Motor neuron (in vitro differentiated cells): Measurements from ENCODE around the gene HBE1. TPM values are rescaled to one million over a fixed set of nuclear protein-coding genes. Genes with fewer than 3 reads are reported as not detected.
A peak's percentile ranks its signal among the peaks of the same experiment; 100 is the strongest.
"Not testable (repeated sequence)": the region's sequence is repeated elsewhere in the genome, so short reads cannot be mapped to it uniquely, and the experiment has no call there.

ENCODE experiments used
- ATAC-seq, 8 experiments: fragments of 200-7000 bp; cut with Tn5 transposase; replicated peaks in 6 of 8; 2 replicates each; pipeline ENCODE4 v1.8.0; 2021; ENCODE audit warnings: mild to moderate bottlenecking in 8 of 8, moderate library complexity in 8 of 8
- H3K27ac ChIP-seq, 2 donors: fragments of 250-450 bp; sonication (Bioruptor Pico); 2 replicates each; pipeline ENCODE4 v1.9.0; 2021; ENCODE audit warnings: antibody characterized with exemption in 2 of 2, mild to moderate bottlenecking in 2 of 2, moderate library complexity in 1 of 2
- H3K4me1 ChIP-seq, 2 donors: fragments of 250-450 bp; sonication (Bioruptor Pico); replicated peaks in 1 of 2; 2 replicates each; pipeline ENCODE4 v1.6.1; 2021; ENCODE audit warnings: antibody characterized with exemption in 2 of 2, mild to moderate bottlenecking in 2 of 2, moderate library complexity in 1 of 2
- H3K4me3 ChIP-seq, 5 donors: fragments of 250-450 bp; sonication (Bioruptor Pico); 2 replicates each; pipeline ENCODE4 v1.9.0; 2021; ENCODE audit warnings: antibody characterized with exemption in 5 of 5, mild to moderate bottlenecking in 5 of 5, moderate library complexity in 4 of 5
- WGBS, 10 experiments: fragments of 450-650 bp; shearing (Covaris generic); methylation state at CpG; one replicate each; pipeline ENCODE4 v1.0.0; 2022; 5-methylcytosine and 5-hydroxymethylcytosine counted together
- in situ Hi-C, 9 experiments: fragments of 400-800 bp; cut with MboI; loops; one replicate each; pipeline ENCODE4 v1.15.0; 2021; ENCODE audit warnings: low sequenced_read_pairs in 9 of 9, low pct_unique_long_range_greater_than_20kb in 2 of 9; ENCODE audit not compliant: unreplicated experiment in 9 of 9
- total RNA-seq, 8 experiments: library from RNA; unstranded; fragments of 300-600 nt; gene quantifications; 2 replicates each; pipeline versions ENCODE4 v1.2.3 to v1.2.4, GENCODE V29; 2022

Gene HBE1
- total RNA-seq: under 1 TPM in 1 of 8 experiments, not detected in 7; 0.50 TPM

DNA sequence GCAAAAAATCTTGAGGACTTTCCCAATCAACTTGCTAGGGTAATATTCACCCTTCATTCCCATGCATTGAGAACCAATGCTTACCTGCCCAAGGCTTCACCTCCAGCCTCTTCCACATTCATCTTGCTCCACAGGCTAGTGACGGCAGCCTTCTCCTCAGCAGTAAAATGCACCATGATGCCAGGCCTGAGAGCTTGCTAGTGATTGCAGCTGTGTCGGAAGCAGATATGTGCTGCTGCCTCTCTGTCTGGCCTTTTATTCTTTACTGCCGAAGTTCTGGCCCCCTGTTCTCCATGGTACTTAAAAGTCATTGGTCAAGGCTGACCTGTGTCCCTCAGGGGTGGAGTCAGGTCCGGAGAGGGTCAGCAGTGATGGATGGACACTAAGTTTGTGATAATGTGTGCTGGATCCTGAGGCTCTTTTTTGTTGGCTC is at the start of gene HBE1:
Gene HBE1, minus strand, starts transcription at position 231 of the 433 bp plus-strand sequence. Its CDS starts 55 bp downstream, at position 176.
- Histone ChIP-seq H3K27ac (no peak within 1 kb of the TSS), H3K4me3 (no peak within 1 kb of the TSS), H3K4me1 (no peaks in the 10 kb centered on the region)
- in situ Hi-C loops: no loop called here
- 0 to 82% (median 58%) methylated on average over 1 to 4 of the region's 4 CpGs for WGBS, 10 experiments
- no peak for ATAC-seq

DNA sequence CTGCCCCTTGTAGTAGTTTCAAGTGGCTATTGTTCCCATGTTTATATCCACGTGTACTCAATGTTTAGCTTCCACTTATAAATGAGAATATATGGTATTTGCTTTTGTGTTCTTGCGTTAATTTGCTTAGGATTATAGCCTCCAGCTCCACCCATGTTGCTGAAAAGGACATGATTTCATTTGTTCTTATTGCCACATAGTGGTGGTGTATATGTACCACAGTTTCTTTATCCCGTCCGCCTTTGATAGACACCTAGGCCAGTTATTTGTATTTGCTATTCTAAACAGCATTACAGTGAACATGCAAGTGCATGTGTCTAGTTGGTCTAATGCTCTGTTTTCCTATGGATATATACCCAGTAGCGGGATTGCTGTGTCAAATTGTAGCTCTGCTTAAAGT is 47.5 kb upstream of the HBE1 start:
- in situ Hi-C loops: no loop called here
- ATAC-seq: peak in 2 of 8 experiments; percentile 41 to 70
- no peaks in the 10 kb centered on the region for H3K4me1 ChIP-seq
- WGBS, 10 experiments: 33 to 100% (median 77%) methylated on average over 1 to 5 of the region's 5 CpGs
- no peak overlapping the region for H3K4me3 ChIP-seq
- no peak overlapping the region for H3K27ac ChIP-seq

DNA sequence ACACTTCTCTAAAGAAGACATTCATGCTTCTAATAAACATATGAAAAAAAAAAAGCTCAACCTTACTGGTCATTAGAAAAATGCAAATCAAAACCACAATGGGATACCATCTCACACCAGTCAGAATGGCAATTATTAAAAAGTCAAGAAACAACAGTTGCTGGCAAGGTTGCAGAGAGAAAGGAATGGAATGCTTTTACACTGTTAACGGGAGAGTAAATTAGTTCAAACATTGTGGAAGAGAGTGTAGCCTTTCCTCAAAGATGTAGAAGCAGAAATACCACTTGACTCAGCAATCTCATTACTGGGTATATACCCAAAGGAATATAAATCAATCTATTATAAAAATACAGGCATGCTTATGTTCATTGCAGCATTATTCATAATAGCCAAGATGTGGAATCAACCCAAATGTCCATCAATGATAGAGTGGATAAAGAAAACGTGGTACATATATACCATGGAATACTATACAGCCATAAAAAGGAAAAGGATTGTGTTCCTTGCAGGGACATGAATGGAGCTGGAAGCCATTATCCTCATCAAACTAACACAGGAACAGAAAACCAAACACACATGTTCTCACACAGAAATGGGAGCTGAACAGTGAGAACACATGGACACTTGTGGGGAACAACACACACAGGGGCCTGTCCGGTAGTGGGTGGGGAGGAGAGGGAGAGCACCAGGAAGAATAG is 43.7 kb upstream of the HBE1 start:
- H3K4me3 ChIP-seq, in situ Hi-C loops, H3K4me1 ChIP-seq, ATAC-seq, H3K27ac ChIP-seq: not testable (repeated sequence)
- WGBS, 10 experiments: 31 to 90% (median 73%) methylated on average over 2 to 3 of the region's 3 CpGs; no CpG with 5 or more reads in 1 of the 10 experiments

DNA sequence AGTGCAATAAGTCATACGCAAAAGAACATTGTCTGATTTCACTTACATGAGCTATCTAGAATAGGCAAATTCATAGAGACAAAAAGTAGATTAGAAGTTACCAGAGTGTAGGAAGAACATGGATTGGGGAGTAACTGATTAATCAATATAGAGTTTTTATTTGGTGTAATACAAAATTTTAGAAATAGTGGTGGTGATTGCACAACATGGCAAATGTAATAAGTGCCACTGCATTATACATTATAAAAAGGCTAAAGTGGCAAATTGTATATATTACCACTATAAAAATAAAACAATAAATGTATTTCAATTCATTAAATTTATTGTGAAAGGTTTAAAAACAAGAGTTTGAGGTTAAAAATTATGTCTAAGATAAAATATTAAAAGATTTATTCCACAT is 40.7 kb upstream of the HBE1 start:
- no peak overlapping the region for H3K4me3 ChIP-seq
- H3K27ac ChIP-seq: no peak overlapping the region
- in situ Hi-C loops: no loop called here
- H3K4me1 ChIP-seq: no peaks in the 10 kb centered on the region
- 78 to 100% (median 90%) methylated on average over 1 of the region's 1 CpG; no CpG with 5 or more reads in 2 of the 10 experiments for WGBS, 10 experiments
- no peak for ATAC-seq

DNA sequence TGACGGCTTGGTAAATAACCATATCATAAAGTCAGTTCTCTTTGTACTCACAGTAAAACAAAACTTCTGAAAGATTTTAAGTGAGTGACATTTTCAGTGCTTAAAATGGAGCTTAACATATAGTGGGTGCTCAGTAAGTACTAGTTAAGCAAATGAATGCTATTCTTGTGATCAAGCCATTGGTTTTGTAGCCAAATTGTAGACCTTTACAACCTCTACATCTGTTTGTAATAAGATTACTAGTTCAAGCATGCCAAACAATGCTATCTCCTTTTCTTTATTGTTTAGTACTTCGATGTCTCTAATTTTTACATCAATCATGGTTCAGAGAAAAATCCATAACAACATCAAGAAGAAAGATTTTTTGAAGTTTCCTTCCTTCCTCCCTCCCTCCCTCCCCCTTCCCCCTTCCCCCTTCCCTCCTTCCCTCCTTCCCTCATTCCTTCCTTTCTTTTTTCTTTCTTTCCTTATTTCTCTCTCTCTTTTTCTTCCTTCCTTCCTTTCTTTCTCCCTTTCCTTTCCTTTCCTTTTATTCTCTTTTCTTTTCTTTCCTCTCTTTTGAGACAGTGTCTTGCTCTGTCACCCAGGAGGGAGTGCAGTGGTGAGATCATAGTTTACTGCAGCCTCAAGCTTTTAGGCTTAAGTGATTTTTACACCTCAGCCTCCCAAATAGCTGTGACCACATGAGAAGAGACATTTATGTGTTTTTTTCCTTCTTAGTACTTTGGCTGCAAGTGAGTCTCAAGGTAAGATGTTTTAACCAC is 37.7 kb upstream of the HBE1 start:
- H3K4me1 ChIP-seq: no peaks in the 10 kb centered on the region
- no peak for ATAC-seq
- WGBS, 10 experiments: 50 to 100% (median 79%) methylated on average over 1 to 2 of the region's 2 CpGs
- in situ Hi-C loops: no loop called here
- no peak overlapping the region for H3K4me3 ChIP-seq
- H3K27ac ChIP-seq: no peak overlapping the region

DNA sequence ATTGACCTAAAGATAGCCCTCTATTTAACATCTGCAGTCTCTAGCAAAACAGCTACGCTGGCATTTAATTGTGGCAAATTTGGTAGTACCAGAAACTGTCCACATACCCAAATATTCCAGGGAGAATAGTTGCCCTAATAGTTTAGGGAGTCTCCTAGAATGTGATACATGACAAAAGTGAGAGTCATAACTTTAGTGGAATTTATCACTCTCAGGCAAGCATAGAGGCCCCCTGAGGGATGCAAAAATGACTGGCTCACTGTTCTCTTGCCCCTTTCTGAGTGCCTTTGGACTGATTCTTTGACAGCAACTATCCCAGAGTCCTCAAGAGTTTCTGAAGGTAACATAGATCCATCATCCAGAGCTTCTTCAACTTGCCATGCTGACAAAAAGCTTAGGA is 34.3 kb upstream of the HBE1 start:
- Histone ChIP-seq H3K4me3 (no peak overlapping the region), H3K4me1 (no peaks in the 10 kb centered on the region), H3K27ac (no peak overlapping the region)
- WGBS, 10 experiments: 67 to 100% (median 100%) methylated on average over 1 of the region's 1 CpG; no CpG with 5 or more reads in 5 of the 10 experiments
- in situ Hi-C loops: no loop called here
- ATAC-seq: no peak

DNA sequence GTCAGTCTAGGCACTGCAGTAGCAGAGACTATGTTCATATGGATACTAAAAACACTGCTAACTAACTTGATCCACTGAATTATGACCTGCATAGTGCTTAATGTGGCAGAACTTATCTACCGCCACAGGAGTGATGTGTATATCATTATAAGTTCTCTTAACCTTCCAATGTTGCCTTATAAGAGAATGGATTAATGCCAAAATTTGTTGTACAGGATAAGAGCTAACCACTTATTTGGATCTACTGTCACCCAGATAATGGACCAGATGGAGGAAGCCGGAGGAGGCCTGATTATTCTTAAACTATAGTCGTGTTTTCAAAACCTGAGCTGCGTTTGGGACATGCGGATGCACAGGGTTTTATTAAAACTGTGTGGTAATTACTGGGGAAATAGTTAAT is 33.9 kb upstream of the HBE1 start:
- 70 to 100% (median 90%) methylated on average over 2 to 4 of the region's 5 CpGs; no CpG with 5 or more reads in 1 of the 10 experiments for WGBS, 10 experiments
- in situ Hi-C loops: no loop called here
- no peak overlapping the region for H3K4me3 ChIP-seq
- no peak overlapping the region for H3K27ac ChIP-seq
- no peaks in the 10 kb centered on the region for H3K4me1 ChIP-seq
- no peak for ATAC-seq

DNA sequence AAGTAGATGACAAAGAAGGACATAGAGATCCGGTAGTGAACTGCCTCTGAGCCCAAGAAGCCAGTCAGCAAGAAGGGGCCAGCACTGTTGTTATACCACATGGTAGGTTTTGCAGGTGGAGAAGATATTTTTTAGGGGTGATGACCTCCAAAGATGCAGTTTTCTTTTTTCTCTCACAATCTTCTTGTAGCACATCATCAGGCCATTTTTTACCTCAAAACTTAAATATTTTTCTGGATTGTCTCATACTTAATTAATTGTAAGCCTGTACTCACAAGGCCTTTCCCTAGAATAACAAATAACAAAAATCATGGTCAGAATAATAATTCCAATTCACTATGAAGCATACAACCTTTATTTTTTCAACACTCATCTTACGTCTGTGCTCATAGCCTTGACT is 32.1 kb upstream of the HBE1 start, which contains the start of gene OR51B4:
Gene OR51B4, minus strand, starts transcription at position 101 of the 400 bp plus-strand sequence. Its CDS starts 0 bp downstream, at position 101.
- no peaks in the 10 kb centered on the region for H3K4me1 ChIP-seq
- no peak for ATAC-seq
- no peak within 1 kb of the TSS for H3K4me3 ChIP-seq
- 33 to 100% (median 91%) methylated on average over 1 to 2 of the region's 2 CpGs; no CpG with 5 or more reads in 2 of the 10 experiments for WGBS, 10 experiments
- no peak within 1 kb of the TSS for H3K27ac ChIP-seq
- in situ Hi-C loops: no loop called here

DNA sequence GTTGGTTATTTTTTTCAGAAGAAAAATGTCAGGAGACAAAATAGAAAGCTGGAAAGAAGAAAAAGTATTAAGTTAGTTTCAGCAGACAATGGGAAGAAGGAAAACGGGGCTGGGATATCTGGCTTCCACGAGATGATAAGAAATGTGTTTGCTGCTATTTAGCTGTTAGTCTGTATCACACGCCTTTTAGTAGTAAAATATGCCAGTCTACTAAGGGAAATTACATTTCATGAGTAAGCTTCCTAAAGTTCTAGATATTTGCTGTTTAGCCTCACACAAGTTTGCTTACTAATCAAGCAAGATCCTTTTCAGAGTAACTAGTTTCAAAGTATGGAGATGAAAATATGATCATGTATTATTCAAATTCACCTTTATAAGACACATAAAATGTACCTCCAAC is 30.5 kb upstream of the HBE1 start:
- ATAC-seq: no peak
- Histone ChIP-seq H3K4me1 (no peaks in the 10 kb centered on the region), H3K27ac (no peak overlapping the region), H3K4me3 (no peak overlapping the region)
- WGBS, 10 experiments: 53 to 92% (median 76%) methylated on average over 2 to 3 of the region's 3 CpGs; no CpG with 5 or more reads in 1 of the 10 experiments
- in situ Hi-C loops: no loop called here

DNA sequence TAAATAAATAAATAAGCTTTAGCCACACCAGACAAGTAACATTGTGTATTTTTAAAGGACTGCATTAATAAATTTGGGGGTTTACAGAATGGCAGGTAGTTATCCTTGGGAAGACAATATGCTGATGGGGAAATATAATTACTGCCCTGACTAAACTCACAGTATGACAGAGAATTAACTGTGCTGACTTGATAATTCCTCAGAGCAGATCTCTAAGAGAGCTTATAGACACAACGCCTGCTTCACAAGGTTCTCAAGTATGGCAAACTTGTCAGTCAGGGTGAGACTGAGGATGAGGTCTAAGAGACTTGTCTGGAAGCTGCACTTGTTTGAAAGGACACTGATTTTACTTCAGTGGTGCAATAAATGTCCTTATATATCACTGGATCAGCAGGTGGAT is 28.7 kb upstream of the HBE1 start:
- Histone ChIP-seq H3K27ac (no peak overlapping the region), H3K4me3 (no peak overlapping the region), H3K4me1 (no peaks in the 10 kb centered on the region)
- ATAC-seq: no peak
- 0 to 100% (median 66%) methylated on average over 1 of the region's 1 CpG; no CpG with 5 or more reads in 2 of the 10 experiments for WGBS, 10 experiments
- in situ Hi-C loops: no loop called here

DNA sequence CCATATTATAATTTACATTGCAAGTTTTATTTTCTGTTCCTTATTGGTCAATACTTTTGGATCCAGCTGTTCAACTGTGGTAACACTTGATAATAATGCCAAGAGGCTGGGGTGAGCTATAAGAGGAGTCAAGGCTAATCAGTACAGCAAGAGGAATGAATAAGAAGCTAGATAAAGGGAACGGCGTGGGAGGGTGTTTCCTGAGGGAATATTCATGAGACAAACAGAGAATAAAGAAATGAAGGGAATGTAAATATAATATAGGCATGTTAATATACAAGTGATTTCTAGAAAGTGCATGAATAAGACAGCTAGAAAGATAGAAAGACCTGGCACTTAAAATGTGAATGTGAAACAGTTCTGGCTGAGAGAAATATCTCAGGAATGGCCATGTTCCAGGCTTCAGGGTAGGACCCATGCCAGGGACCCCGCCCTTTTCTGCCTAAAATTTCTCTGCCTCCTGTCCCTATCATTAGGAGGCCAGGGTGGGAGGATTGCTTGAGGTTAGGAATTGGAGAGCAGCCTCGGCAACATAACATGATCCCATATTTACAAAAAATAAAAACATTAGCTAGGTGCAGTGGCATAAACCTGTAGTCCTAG is 28.1 kb upstream of the HBE1 start:
- Histone ChIP-seq H3K4me3 (no peak overlapping the region), H3K27ac (no peak overlapping the region), H3K4me1 (no peaks in the 10 kb centered on the region)
- 0 to 83% (median 58%) methylated on average over 2 to 4 of the region's 4 CpGs for WGBS, 10 experiments
- ATAC-seq: peak in 3 of 8 experiments; percentile 68 to 86 (median 84)
- in situ Hi-C loops: no loop called here

DNA sequence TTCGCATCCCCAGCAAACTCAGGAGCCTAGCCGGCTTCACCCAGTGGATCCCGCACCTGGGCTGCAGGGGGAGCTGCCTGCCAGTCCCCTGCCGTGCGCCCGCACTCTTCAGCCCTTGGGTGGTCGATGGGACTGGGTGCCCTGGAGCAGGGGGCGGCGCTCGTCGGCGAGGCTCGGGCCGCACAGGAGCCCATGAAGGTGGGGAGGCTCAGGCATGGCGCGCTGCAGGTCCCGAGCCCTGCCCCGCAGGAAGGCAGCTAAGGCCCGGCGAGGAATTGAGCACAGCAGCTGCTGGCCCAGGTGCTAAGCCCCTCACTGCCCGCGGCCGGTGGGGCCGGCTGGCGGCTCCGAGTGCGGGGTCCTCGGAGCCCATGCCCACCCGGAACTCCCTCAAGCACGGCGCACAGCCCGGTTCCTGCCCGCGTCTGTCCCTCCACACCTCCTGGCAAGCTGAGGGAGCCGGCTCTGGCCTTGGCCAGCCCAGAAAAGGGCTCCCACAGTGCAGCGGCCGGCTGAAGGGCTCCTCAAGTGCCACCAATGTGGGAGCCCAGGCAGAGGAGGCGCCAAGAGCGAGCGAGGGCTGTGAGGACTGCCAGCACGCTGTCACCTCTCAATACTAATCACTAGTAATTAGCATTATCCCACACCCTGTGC is 24.7 kb upstream of the HBE1 start:
- WGBS, 10 experiments: 91 to 100% (median 95%) methylated on average over 1 to 15 of the region's 41 CpGs; no CpG with 5 or more reads in 5 of the 10 experiments
- in situ Hi-C loops, ATAC-seq: not testable (repeated sequence)

DNA sequence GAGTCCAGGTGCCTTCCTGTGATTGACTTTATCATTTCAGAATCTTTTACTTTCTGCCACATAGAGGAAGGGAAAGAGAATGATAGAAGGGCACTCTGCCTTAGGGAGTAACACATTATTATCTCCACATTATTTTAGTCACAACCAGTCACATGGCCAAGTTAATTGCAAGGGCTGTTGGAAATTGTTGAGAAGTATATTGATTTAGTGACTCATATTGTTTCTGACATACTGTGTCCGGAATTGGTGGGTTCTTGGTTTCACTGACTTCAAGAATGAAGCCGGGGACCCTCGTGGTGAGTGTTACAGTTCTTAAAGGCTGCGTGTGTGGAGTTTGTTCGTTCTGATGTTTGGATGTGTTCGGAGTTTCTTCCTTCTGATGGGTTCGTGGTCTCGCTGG is 23.3 kb upstream of the HBE1 start:
- 60 to 100% (median 81%) methylated on average over 1 to 8 of the region's 8 CpGs; no CpG with 5 or more reads in 2 of the 10 experiments for WGBS, 10 experiments
- Histone ChIP-seq H3K4me3 (no peak overlapping the region), H3K4me1 (no peaks in the 10 kb centered on the region), H3K27ac (no peak overlapping the region)
- in situ Hi-C loops: no loop called here
- ATAC-seq: no peak

More for the DNA sequence above, 24.7 kb upstream of the HBE1 start:
- H3K27ac ChIP-seq, H3K4me1 ChIP-seq, H3K4me3 ChIP-seq: not testable (repeated sequence)
